Measurements from ENCODE around the gene PLA2G7. TPM values are rescaled to one million over a fixed set of nuclear protein-coding genes. Genes with fewer than 3 reads are reported as not detected.

The PLA2G7 gene
- total RNA-seq, 2 experiments from 2014 or later, result not detected

- ChIA-PET POLR2A (interaction anchor here (1.1 kb wide), 1 partner anchor 35 kb away, joined by 3 read pairs; no protein-coding TSS in a partner anchor), CTCF (ENCODE audit: unreplicated experiment) (no interaction called here)
- TF ChIP-seq EZH2phosphoT487 (IDR thresholded peaks at IDR 0.05; ENCODE audit: borderline replicate concordance, low read depth, low read length) (no peak), CTCF (conservative IDR thresholded peaks at IDR 0.05; ENCODE audit: low read length) (no peak)
- Histone ChIP-seq H3K36me3 (ENCODE audit: insufficient read depth, low read length) (no peaks in the 10 kb centered on the region), H3K4me3 (ENCODE audit: low read depth, low read length, poor library complexity, severe bottlenecking) (no peak overlapping the region), H3K9me3 (ENCODE audit: low read length) (no peaks in the 10 kb centered on the region), H2AFZ (ENCODE audit: low read length) (no peak overlapping the region), H3K9me2 (ENCODE audit: insufficient read depth, low read length) (no peaks in the 10 kb centered on the region), H4K20me1 (ENCODE audit: insufficient read depth, low read length) (no peaks in the 10 kb centered on the region), H3K4me2 (ENCODE audit: low read length) (no peak overlapping the region), H3K27ac (ENCODE audit: low read depth, low read length, poor library complexity, severe bottlenecking) (no peak overlapping the region), H3K79me2 (ENCODE audit: insufficient read depth, low read depth, low read length) (no peaks in the 10 kb centered on the region), H3K4me1 (ENCODE audit: insufficient read depth, low read length, poor library complexity, severe bottlenecking) (no peaks in the 10 kb centered on the region)
- intact Hi-C loops (cut with micrococcal nuclease; ENCODE audit: unreplicated experiment), result no loop called here
- BruUV-seq (replicated peaks), result no TSS peak
- no peak for DNase-seq (ENCODE audit: low spot score)
Measured at GRCh38 chr6:46751658-46752057, 16.5 kb upstream of the PLA2G7 start.

- TF ChIP-seq EZH2phosphoT487 (IDR thresholded peaks at IDR 0.05; ENCODE audit: borderline replicate concordance, low read depth, low read length) (no peak), CTCF (conservative IDR thresholded peaks at IDR 0.05; ENCODE audit: low read length) (no peak)
- Histone ChIP-seq H4K20me1 (ENCODE audit: insufficient read depth, low read length) (no peaks in the 10 kb centered on the region), H3K9me3 (ENCODE audit: low read length) (no peaks in the 10 kb centered on the region), H3K27ac (ENCODE audit: low read depth, low read length, poor library complexity, severe bottlenecking) (no peak overlapping the region), H3K4me1 (ENCODE audit: insufficient read depth, low read length, poor library complexity, severe bottlenecking) (no peaks in the 10 kb centered on the region), H3K4me3 (ENCODE audit: low read depth, low read length, poor library complexity, severe bottlenecking) (no peak overlapping the region), H3K36me3 (ENCODE audit: insufficient read depth, low read length) (no peaks in the 10 kb centered on the region), H3K9me2 (ENCODE audit: insufficient read depth, low read length) (no peaks in the 10 kb centered on the region), H3K4me2 (ENCODE audit: low read length) (no peak overlapping the region), H3K79me2 (ENCODE audit: insufficient read depth, low read depth, low read length) (no peaks in the 10 kb centered on the region), H2AFZ (ENCODE audit: low read length) (no peak overlapping the region)
- DNase-seq (ENCODE audit: low spot score), result no peak
- BruUV-seq (replicated peaks), result no TSS peak
- POLR2A ChIA-PET, result interaction anchor here (0.6 to 0.7 kb wide), 2 partner anchors 36 to 285 kb away, joined by 3 to 10 read pairs; no protein-coding TSS in a partner anchor
- CTCF ChIA-PET (ENCODE audit: unreplicated experiment), result interaction anchor here (0.6 kb wide), 1 partner anchor 688 kb away, joined by 3 read pairs; no protein-coding TSS in a partner anchor
- intact Hi-C loops (cut with micrococcal nuclease; ENCODE audit: unreplicated experiment), result no loop called here
Measured at GRCh38 chr6:46749731-46750130, 14.6 kb upstream of the PLA2G7 start.

- no peaks in the 10 kb centered on the region for H3K36me3 ChIP-seq (ENCODE audit: insufficient read depth, low read length)
- no peaks in the 10 kb centered on the region for H4K20me1 ChIP-seq (ENCODE audit: insufficient read depth, low read length)
- H3K9me3 ChIP-seq (ENCODE audit: low read length), result no peaks in the 10 kb centered on the region
- no peaks in the 10 kb centered on the region for H3K9me2 ChIP-seq (ENCODE audit: insufficient read depth, low read length)
- no peak overlapping the region for H2AFZ ChIP-seq (ENCODE audit: low read length)
- no peak overlapping the region for H3K4me3 ChIP-seq (ENCODE audit: low read depth, low read length, poor library complexity, severe bottlenecking)
- ChIA-PET CTCF (ENCODE audit: unreplicated experiment) (interaction anchor here (0.6 kb wide), 1 partner anchor 689 kb away, joined by 3 read pairs; no protein-coding TSS in a partner anchor), POLR2A (interaction anchor here (0.7 kb wide), 2 partner anchors 35 to 45 kb away, joined by 8 to 10 read pairs; no protein-coding TSS in a partner anchor)
- H3K27ac ChIP-seq (ENCODE audit: low read depth, low read length, poor library complexity, severe bottlenecking), result no peak overlapping the region
- H3K4me2 ChIP-seq (ENCODE audit: low read length), result no peak overlapping the region
- intact Hi-C loops (cut with micrococcal nuclease; ENCODE audit: unreplicated experiment), result no loop called here
- no peaks in the 10 kb centered on the region for H3K79me2 ChIP-seq (ENCODE audit: insufficient read depth, low read depth, low read length)
- no peaks in the 10 kb centered on the region for H3K4me1 ChIP-seq (ENCODE audit: insufficient read depth, low read length, poor library complexity, severe bottlenecking)
- no TSS peak for BruUV-seq (replicated peaks)
- no peak for TF ChIP-seq CTCF (conservative IDR thresholded peaks at IDR 0.05; ENCODE audit: low read length)
- no peak for TF ChIP-seq EZH2phosphoT487 (IDR thresholded peaks at IDR 0.05; ENCODE audit: borderline replicate concordance, low read depth, low read length)
- no peak for DNase-seq (ENCODE audit: low spot score)
Measured at GRCh38 chr6:46748940-46749503, 13.8 kb upstream of the PLA2G7 start.

All from OCI-LY7 (cell line).